ENCODE measurements around the gene C12orf75.

Gene C12orf75

GRCh38 chr12:105418821-105419291 is 88.4 kb downstream of the C12orf75 start:
- DNase-seq (ENCODE audit: low read depth) = peak; percentile 73

GRCh38 chr12:105419606-105420005 is 89.1 kb downstream of the C12orf75 start:
- DNase-seq (ENCODE audit: low read depth) = no peak

- no peak for DNase-seq (ENCODE audit: low read depth)
These were observed 89.6 kb downstream of the C12orf75 start for GRCh38 chr12:105420046-105420445.

- DNase-seq (ENCODE audit: low read depth) = peak; percentile 60
These were observed 90.3 kb downstream of the C12orf75 start for GRCh38 chr12:105420659-105421240.

Measured in GM04504 (cell line).